ENCODE data around the gene FBLN1. TPM values are rescaled to one million over a fixed set of nuclear protein-coding genes. Genes with fewer than 3 reads are reported as not detected.

The FBLN1 gene
- total RNA-seq, 4 donors from 2014 or later, result 48.6 to 92.1 (median 68.9) TPM

- intact Hi-C loops (cut with DNase I; ENCODE audit: low total_unique reads) (loop anchor here (5.0 kb wide), 1 partner anchor 56 kb away; no protein-coding TSS in a partner anchor), in situ Hi-C loops (cut with MboI; ENCODE audit: low pct_ligation_motif_present in 1 of 4, low pct_unique_long_range_greater_than_20kb in 1 of 4, low sequenced_read_pairs in 3 of 4) (no loop called here)
- H3K36me3 ChIP-seq, result no peaks in the 10 kb centered on the region
- H3K27me3 ChIP-seq, result peaks cover 5% of the 10 kb centered on the region
- H3K4me3 ChIP-seq, result no peak overlapping the region
- DNase-seq, result no peak
- no peaks in the 10 kb centered on the region for H3K4me1 ChIP-seq
- H3K27ac ChIP-seq, result peak overlapping the region in 3 of 4 donors; percentile 16 to 63 (median 40)
- WGBS, 2 donors (ENCODE audit: low coverage in 1 of 2), result 61 to 83% methylated on average over 2 to 7 of the region's 7 CpGs
- H3K9me3 ChIP-seq, result no peaks in the 10 kb centered on the region
- TF ChIP-seq CTCF (IDR thresholded peaks at IDR 0.05), result no peak
- TF ChIP-seq POLR2AphosphoS5 (IDR thresholded peaks at IDR 0.05), result peak in 2 of 3 donors; percentile 19 to 56
Observed at GRCh38 chr22:45496451-45496941, 6.2 kb upstream of the FBLN1 start.

- TF ChIP-seq POLR2AphosphoS5 (IDR thresholded peaks at IDR 0.05), result peak in 1 of 3 donors; percentile 24
- TF ChIP-seq POLR2A (IDR thresholded peaks at IDR 0.05), result no peak
- in situ Hi-C loops (cut with MboI; ENCODE audit: low pct_ligation_motif_present in 1 of 4, low pct_unique_long_range_greater_than_20kb in 1 of 4, low sequenced_read_pairs in 3 of 4) (no loop called here), intact Hi-C loops (cut with DNase I; ENCODE audit: low total_unique reads) (loop anchor here (5.0 kb wide), 1 partner anchor 55 kb away; no protein-coding TSS in a partner anchor)
- 49 to 74% methylated on average over 8 to 10 of the region's 10 CpGs for WGBS, 2 donors (ENCODE audit: low coverage in 1 of 2)
- peak overlapping the region; percentile 16 to 63 (median 30) for H3K27ac ChIP-seq
- no peak for DNase-seq
- no peak overlapping the region for H3K4me3 ChIP-seq
- peaks cover 12% of the 10 kb centered on the region for H3K27me3 ChIP-seq
- peaks cover 0 to 3% (median 1%) of the 10 kb centered on the region in 4 donors for H3K4me1 ChIP-seq
- H3K36me3 ChIP-seq, result no peaks in the 10 kb centered on the region
- H3K9me3 ChIP-seq, result no peaks in the 10 kb centered on the region
Observed at GRCh38 chr22:45497351-45498145, 5.1 kb upstream of the FBLN1 start.

GRCh38 chr22:45499746-45500145 lies 2.9 kb upstream of the FBLN1 start:
- intact Hi-C loops (cut with DNase I; ENCODE audit: low total_unique reads), result loop anchor here (5.0 kb wide), 1 partner anchor 53 kb away; no protein-coding TSS in a partner anchor

GRCh38 chr22:45503050-45503815 lies 550 bp downstream of the FBLN1 start:
- no peak for DNase-seq
- 20 to 25% methylated on average over 1 to 42 of the region's 53 CpGs for WGBS, 2 donors (ENCODE audit: low coverage in 1 of 2)
- in situ Hi-C loops (cut with MboI; ENCODE audit: low pct_ligation_motif_present in 1 of 4, low pct_unique_long_range_greater_than_20kb in 1 of 4, low sequenced_read_pairs in 3 of 4), result no loop called here
- TF ChIP-seq CTCF (IDR thresholded peaks at IDR 0.05), result no peak
- no peak for TF ChIP-seq POLR2AphosphoS5 (IDR thresholded peaks at IDR 0.05)
- no peak for TF ChIP-seq POLR2A (IDR thresholded peaks at IDR 0.05)
- no peak for TF ChIP-seq EP300 (IDR thresholded peaks at IDR 0.05; ENCODE audit: low read depth)
- Histone ChIP-seq H3K4me3 (peak overlapping the region; percentile 41 to 55 (median 44)), H3K9me3 (no peaks in the 10 kb centered on the region), H3K36me3 (no peaks in the 10 kb centered on the region), H3K4me1 (peaks cover 6 to 12% (median 10%) of the 10 kb centered on the region in 4 donors), H3K27me3 (peaks cover 50% of the 10 kb centered on the region), H3K27ac (peak overlapping the region; percentile 73 to 82 (median 76))
- intact Hi-C loops (cut with DNase I; ENCODE audit: low total_unique reads), result no loop called here

More at GRCh38 chr22:45499746-45500145, 2.9 kb upstream of the FBLN1 start:
- peaks cover 6 to 10% (median 9%) of the 10 kb centered on the region in 4 donors for H3K4me1 ChIP-seq
- no peaks in the 10 kb centered on the region for H3K9me3 ChIP-seq
- 80% methylated on average over 3 of the region's 3 CpGs; no CpG with 5 or more reads in 1 of the 2 donors for WGBS, 2 donors (ENCODE audit: low coverage in 1 of 2)
- in situ Hi-C loops (cut with MboI; ENCODE audit: low pct_ligation_motif_present in 1 of 4, low pct_unique_long_range_greater_than_20kb in 1 of 4, low sequenced_read_pairs in 3 of 4), result no loop called here
- no peaks in the 10 kb centered on the region for H3K36me3 ChIP-seq
- peak overlapping the region in 3 of 4 donors; percentile 9 to 43 (median 33) for H3K27ac ChIP-seq
- peak; percentile 30 for DNase-seq
- peaks cover 33% of the 10 kb centered on the region for H3K27me3 ChIP-seq
- TF ChIP-seq EP300 (IDR thresholded peaks at IDR 0.05; ENCODE audit: low read depth), result no peak
- TF ChIP-seq POLR2A (IDR thresholded peaks at IDR 0.05), result no peak
- no peak for TF ChIP-seq CTCF (IDR thresholded peaks at IDR 0.05)
- TF ChIP-seq POLR2AphosphoS5 (IDR thresholded peaks at IDR 0.05), result peak in 1 of 3 donors; percentile 21
- no peak overlapping the region for H3K4me3 ChIP-seq

All from transverse colon (tissue), 4 donors.